KG1 (cell line): ENCODE measurements around the gene KRTCAP2.
"Not testable (repeated sequence)": the region's sequence is repeated elsewhere in the genome, so short reads cannot be mapped to it uniquely, and the experiment has no call there.

Experiments used
- DNase-seq: peaks from one replicate; lab custom pipeline; 2025; lab: John Stamatoyannopoulos, UW

KRTCAP2 gene

GRCh38 chr1:155199792-155200191 lies 26.7 kb upstream of the KRTCAP2 start:
- DNase-seq: no peak

DNA sequence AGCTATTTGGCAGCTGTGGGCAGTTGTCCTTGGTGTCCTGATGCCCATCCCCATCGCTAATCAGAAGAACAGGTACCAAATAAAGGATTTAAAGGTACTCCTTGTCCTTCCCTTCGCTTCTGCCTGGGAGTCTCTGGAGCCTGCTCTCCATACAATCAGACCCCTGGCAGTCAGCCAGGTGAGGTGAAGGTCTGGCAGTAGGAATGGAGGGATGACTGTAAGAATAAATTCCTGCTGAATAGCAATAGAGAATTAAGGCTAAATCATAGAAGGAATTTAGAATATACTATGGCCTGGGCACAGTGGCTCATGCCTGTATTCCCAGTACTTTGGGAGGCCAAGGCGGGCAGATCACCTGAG lies 25.4 kb upstream of the KRTCAP2 start:
- DNase-seq: no peak

DNA sequence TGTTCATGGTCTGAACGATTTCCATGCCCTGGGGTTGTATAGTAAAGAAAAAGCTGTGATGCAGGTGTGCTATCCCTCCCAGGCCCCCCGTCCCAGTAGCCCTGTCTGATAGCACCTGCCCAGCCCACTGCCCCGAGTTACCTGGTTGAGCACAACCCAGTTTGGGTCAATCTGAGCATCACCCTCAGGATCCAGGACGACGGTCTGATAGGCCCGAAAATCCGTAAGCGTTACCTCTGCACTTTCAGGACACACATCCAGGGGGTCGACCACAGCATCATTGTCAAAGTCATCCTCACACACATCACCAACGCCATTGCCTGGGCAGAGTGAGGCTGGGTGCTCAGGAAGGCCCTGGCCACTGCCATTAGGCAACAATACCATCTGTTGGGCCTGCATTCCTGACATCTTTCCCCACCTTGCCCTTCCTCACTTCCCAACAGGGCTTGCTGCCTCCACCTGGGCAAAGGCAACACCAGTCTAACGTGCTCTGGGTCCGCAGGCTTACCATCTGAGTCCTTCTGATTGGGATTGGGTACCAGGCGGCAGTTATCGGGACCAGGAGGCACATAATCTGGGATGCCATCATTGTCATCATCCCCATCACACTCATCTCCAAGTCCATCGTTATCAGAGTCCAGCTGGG lies 24.9 kb upstream of the KRTCAP2 start:
- DNase-seq: no peak

DNA sequence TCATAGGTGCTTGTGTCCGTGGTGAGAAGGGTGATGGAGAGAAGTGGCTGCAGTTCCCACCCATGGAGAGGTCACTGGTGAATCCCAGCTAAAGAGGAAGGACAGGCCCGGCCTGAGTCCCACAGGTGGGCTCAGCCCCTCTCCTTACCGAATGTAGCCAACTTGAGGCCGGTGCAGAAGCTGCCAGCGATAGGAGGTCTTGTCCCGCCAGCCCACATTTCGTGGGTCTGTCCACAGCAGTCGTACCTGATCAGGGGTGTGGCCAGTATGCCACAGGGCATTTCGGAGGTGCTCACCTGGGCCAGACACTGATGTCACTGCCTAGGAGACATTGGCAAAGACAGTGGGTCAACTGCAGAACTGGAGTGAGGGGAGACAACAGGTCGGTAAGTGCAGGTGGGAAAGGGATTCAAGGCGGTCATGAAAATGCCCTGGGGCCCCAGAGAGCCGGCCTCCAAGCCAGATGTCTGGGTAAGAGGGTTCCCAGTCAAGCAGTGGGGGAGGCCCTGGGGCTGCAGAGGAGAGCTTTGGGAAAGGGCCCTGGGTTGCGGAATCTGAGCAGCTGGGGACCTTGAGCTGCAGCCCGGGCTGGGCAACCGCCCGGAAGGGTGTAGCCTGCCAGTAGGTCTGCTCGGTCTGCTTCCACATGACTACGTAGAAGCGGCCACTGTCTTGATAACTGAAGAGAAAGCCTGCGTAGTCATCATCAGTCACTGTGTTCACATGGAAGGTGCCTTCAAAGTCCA lies 24.0 kb upstream of the KRTCAP2 start:
- no peak for DNase-seq

DNA sequence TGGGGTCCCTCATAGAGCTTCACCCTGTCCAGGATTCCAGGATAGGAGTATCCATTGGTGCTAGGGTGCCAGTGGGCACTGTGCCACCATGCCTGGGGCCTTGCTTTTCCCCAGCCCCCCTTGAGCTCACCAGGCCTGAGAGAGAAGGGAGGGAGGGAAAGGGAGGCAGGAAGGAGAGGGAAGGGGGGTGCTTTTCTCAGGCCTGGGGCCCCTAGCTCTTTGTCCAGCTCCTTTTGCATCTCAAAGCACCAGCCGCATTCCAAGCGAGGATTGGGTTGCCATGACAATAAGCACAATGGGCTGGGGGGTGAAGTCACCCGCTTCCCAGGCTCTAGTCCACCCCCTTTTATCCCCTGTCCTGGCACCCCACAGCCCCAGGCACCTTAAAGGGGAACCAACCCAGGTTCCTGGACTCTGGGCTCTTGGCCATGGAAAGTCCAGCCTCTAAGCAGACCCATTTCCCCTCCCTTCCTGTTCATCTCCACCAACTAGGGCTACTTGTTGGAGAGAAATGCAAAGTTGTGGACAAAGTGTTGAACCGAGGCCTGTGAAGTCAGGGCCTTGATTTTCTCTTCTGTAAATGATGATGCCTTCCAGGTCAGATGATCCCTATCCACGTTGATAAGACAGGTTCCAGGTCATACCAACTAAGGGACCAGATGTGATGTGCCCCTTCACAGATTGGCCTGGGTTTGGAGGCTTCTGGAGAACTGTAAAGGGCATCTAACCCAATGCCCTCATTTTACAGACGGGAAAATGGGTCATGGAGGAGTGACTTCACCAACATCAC lies 23.2 kb upstream of the KRTCAP2 start:
- DNase-seq: no peak

- DNase-seq: no peak
Observed at GRCh38 chr1:155195201-155196102, 22.3 kb upstream of the KRTCAP2 start.

DNA sequence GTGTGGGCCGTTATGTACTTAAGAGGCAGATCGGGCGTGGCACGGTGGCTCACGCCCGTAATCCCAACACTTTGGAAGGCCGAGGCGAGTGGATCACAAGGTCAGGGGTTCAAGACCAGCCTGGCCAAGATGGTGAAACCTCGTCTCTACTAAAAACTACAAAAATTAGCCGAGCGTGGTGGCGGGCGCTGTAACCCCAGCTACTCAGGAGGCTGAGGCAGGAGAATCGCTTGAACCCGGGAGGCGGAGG lies 20.8 kb upstream of the KRTCAP2 start:
- DNase-seq: not testable (repeated sequence)

DNA sequence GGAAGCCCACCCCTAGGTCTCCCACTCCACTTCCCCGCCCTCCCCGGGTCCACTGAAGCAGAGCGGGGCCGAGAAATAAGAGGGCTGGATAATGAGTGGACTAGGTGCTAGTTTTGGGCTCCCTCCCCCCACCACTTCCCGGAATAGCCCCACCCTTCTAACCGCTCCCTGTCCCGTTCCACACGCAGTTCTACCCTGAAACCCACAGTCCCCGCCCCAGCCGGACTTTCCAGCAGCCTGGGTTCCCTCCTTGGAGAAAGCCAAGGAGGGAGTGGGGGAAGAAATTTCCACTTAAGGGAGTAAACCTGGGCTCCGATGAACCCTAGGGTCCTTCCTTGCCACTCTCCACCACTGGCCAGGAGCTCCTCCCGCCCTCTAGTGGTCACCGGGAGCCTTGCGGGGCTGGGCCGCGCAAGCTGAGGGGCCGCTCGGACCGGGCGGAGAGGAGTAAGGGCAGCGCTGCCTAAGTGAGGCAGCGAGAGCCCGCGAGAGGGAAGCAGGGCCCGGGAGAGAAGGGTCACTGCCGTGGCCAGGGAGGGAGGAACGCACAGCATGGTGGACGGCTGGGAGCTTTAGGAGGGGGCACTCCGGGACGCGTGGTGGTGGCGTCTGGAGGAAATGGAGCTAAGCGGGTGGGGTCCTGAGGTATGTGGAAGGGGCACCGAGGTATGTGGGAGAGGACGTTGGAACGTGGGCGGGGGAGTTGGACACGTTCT lies 20.3 kb upstream of the KRTCAP2 start:
- DNase-seq: peak; percentile 54

DNA sequence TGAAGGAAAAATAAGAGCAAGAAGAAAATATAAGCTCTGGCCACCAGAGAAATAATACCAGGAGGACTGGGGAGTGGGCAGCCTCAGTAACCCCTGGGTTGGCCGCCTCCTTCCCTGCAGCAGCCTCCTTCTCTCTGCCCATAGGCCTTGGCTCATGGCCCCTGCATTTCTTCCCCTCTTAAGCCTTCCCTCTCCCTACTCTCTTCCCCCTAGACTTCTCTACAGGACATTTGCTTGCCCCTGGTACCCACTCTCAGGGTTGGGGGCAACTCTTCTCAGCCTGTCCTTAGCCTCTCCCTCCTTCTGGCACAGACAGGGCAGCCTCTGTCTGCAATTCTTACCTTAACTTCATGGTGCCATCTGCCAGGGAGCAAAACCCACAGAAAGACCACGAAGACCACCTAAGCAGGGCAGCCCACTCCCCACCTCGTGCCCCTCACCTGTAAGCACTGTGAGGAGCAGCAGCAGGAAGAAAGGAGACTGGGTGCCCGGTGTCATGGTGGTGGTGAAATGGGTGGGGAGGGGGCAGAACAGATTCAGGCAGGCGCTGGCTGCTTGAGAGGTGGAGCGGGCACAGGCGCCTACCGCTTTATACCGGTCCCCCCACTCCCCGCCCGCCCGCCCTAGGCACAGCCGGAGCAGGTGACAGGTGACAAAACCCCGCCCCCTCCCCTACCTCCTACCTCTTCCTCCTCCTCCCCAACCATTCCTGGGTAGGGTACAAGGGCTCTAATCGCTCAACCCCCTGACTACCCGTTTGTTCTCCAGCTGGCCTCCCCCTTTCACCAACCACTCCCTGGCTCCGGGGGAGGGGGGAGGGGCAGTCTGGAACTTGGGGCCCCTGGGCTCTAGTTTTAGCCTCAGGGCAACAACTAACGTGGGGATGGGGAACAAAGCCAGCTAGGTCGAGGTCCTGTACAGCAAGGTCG lies 19.5 kb upstream of the KRTCAP2 start:
- DNase-seq: no peak

- DNase-seq: no peak
Observed at GRCh38 chr1:155191904-155192303, 18.8 kb upstream of the KRTCAP2 start.

DNA sequence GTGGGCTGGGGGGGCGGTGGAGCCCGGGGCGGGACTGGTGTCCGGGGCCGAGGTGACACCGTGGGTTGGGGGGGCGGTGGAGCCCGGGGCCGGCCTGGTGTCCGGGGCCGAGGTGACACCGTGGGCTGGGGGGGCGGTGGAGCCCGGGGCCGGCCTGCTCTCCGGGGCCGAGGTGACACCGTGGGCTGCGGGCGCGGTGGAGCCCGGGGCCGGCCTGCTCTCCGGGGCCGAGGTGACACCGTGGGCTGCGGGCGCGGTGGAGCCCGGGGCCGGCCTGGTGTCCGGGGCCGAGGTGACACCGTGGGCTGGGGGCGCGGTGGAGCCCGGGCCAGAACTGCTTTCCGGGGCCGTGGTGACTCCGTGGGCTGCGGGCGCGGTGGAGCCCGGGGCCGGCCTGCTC lies 16.8 kb upstream of the KRTCAP2 start:
- DNase-seq: not testable (repeated sequence)

GRCh38 chr1:155188268-155188667 lies 15.2 kb upstream of the KRTCAP2 start:
- DNase-seq: no peak

- DNase-seq: no peak
Observed at GRCh38 chr1:155187456-155187891, 14.4 kb upstream of the KRTCAP2 start.

DNA sequence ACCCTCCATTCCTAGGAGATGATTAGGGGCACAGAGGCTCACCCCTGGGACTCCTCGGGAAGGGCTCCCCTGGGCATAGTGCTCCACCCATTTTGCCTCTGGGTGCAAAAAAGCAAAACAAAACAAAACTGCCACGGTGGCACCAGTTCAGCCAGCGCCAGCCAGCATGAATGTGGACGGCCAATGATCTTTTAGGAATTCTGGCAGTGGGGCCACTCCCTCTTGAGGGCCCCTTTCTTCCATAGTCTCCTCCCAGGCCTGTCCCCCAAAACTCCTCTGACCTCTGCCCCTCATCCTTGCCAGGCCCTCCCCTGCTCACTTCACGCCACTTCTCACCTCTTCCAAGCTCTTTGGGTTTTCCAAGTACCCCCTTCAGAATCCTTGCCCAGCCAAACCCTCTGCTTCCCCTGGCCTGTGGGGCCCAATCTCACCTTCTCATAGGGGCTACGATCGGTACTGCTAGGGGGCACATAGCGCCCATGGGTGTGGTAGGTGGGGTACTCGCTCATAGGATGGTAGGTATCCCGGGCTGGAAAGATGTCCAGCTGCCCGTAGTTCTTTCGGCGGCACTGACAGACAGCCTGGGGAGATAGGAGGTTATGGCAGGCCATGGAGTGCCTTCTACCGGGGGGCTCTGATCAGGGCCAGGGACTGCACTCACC lies 13.8 kb upstream of the KRTCAP2 start:
- no peak for DNase-seq

- no peak for DNase-seq
Observed at GRCh38 chr1:155186067-155186793, 13.1 kb upstream of the KRTCAP2 start.

- DNase-seq: no peak
Observed at GRCh38 chr1:155185783-155186066, 12.6 kb upstream of the KRTCAP2 start.

- DNase-seq: no peak
Observed at GRCh38 chr1:155184835-155185782, 12.0 kb upstream of the KRTCAP2 start.

- no peak for DNase-seq
Observed at GRCh38 chr1:155184351-155184811, 11.3 kb upstream of the KRTCAP2 start.
